Thyroid gland (tissue), 4 donors: Measurements from ENCODE around the gene FAM47E.

Experiments
- CTCF ChIP-seq, 6 experiments: fragments of 200-600 bp in 3 of 6; fragments of 450-650 bp in 3 of 6; sonication (generic) in 3 of 6; IDR thresholded peaks; one replicate each; pipeline ENCODE4 v1.5.1; 2016 to 2019; ENCODE audit warnings: antibody characterized with exemption in 6 of 6, mild to moderate bottlenecking in 2 of 6, inconsistent platforms in 1 of 6, moderate library complexity in 1 of 6
- POLR2A ChIP-seq, 2 donors: fragments of 450-650 bp; IDR thresholded peaks; one replicate each; pipeline ENCODE4 v1.6.1; 2017; ENCODE audit warnings: antibody characterized with exemption in 2 of 2, mild to moderate bottlenecking in 2 of 2, moderate library complexity in 1 of 2

DNA sequence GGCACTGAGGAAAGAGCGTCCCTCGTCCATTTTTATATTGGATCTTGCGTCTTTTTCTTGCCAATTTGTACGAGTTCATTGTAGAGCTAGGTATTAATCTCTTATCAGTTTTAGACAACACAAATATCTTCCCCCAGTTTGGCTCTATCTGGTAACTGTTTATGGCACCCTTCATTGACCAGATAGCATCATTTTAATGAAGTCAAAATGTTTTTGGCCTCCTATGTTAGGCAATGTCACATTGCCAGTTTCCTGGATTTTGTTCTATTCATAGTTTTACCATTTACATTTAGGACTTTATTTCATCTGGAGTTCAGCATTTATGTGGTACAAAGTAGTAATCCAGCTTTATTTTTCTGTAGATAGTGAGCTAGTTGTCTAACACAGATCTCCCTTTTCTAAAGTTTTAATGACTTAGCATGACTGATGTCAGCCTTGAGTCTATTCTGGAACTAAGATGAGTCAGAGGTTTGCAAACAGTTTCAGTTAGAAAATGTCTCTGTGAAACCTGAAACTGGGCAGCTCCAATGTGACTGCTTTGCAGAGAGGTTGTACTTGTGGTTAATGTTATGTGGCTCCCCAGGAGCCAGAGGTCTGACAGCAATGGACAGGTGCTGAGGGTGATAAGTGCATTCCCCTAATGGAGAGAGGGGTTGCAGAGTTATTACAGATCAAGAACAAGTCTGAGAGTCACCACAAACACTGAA is 49.7 kb downstream of the FAM47E start:
- TF ChIP-seq CTCF (IDR thresholded peaks at IDR 0.05), result no peak
- TF ChIP-seq POLR2A (IDR thresholded peaks at IDR 0.05), result no peak
